HepG2 (cell line): Measurements from ENCODE around the gene NDOR1. TPM values are rescaled to one million over a fixed set of nuclear protein-coding genes. Genes with fewer than 3 reads are reported as not detected.

Source experiments
- BHLHE40 ChIP-seq: IDR thresholded peaks from 2 replicates; pipeline ENCODE4 v1.6.1; 2011; ENCODE audit warnings: low read length, improper control_type of control experiment
- CBX5 ChIP-seq: sonication (generic); formaldehyde crosslinking; IDR thresholded peaks from 2 replicates; pipeline ENCODE4 v1.4.0; 2020; ENCODE audit warnings: missing genetic modification reagents, borderline replicate concordance
- CEBPB ChIP-seq: IDR thresholded peaks from 2 replicates; pipeline ENCODE4 v1.6.1; 2011; ENCODE audit warnings: low read depth, low read length, improper control_type of control experiment, borderline replicate concordance
- FOXA3 ChIP-seq: IDR thresholded peaks from 2 replicates; pipeline ENCODE4 v1.6.1; 2016; ENCODE audit warnings: missing genetic modification reagents, missing compliant biosample characterization
- HNRNPK ChIP-seq: fragments of 200-400 bp; formaldehyde crosslinking; IDR thresholded peaks from 2 replicates; pipeline ENCODE4 v1.6.1; 2018; ENCODE audit warnings: low read length, low read depth, moderate library complexity, mild to moderate bottlenecking; ENCODE audit not compliant: poor library complexity, severe bottlenecking
- KDM5B ChIP-seq: sonication (generic); formaldehyde crosslinking; IDR thresholded peaks from 2 replicates; pipeline ENCODE4 v1.4.0; 2020; ENCODE audit warnings: missing genetic modification reagents, mild to moderate bottlenecking, borderline replicate concordance
- PCBP1 ChIP-seq: fragments of 200-400 bp; formaldehyde crosslinking; IDR thresholded peaks from 2 replicates; pipeline ENCODE4 v1.6.1; 2017; ENCODE audit warnings: mild to moderate bottlenecking, low read depth, low read length, borderline replicate concordance
- SKI ChIP-seq: fragments of 450-650 bp; IDR thresholded peaks from one replicate; pipeline ENCODE4 v1.6.1; 2018; ENCODE audit warnings: mild to moderate bottlenecking; ENCODE audit not compliant: partially characterized antibody
- SKIL ChIP-seq: sonication (generic); formaldehyde crosslinking; IDR thresholded peaks from 2 replicates; pipeline ENCODE4 v1.8.0; 2022; ENCODE audit warnings: missing genetic modification reagents, mild to moderate bottlenecking, moderate library complexity, borderline replicate concordance
- SNAI1 ChIP-seq: sonication (generic); formaldehyde crosslinking; IDR thresholded peaks from 2 replicates; pipeline ENCODE4 v1.5.0; 2020; ENCODE audit warnings: mild to moderate bottlenecking, missing genetic modification reagents, borderline replicate concordance
- SOX5 ChIP-seq: IDR thresholded peaks from 2 replicates; pipeline ENCODE4 v1.6.1; 2016; ENCODE audit warnings: borderline replicate concordance
- SRF ChIP-seq: IDR thresholded peaks from 2 replicates; pipeline ENCODE4 v1.6.1; 2011; ENCODE audit warnings: mild to moderate bottlenecking, low read depth, low read length, moderate library complexity
- TBL1XR1 ChIP-seq: fragments of 150-350 bp; IDR thresholded peaks from 2 replicates; pipeline ENCODE4 v1.6.1; 2014; ENCODE audit warnings: borderline replicate concordance, low read length; ENCODE audit not compliant: partially characterized antibody
- TSC22D2 ChIP-seq: sonication (generic); formaldehyde crosslinking; IDR thresholded peaks from 2 replicates; pipeline ENCODE4 v1.5.1; 2020; ENCODE audit warnings: missing genetic modification reagents, mild to moderate bottlenecking, borderline replicate concordance
- ZBTB43 ChIP-seq: sonication (generic); formaldehyde crosslinking; conservative IDR thresholded peaks from 2 replicates; pipeline ENCODE4 v1.4.0; 2020; ENCODE audit warnings: missing genetic modification reagents
- ZEB1 ChIP-seq: IDR thresholded peaks from 2 replicates; pipeline ENCODE4 v1.6.1; 2012; ENCODE audit warnings: mild to moderate bottlenecking, low read depth, inconsistent platforms; ENCODE audit not compliant: insufficient replicate concordance
- ZNF234 ChIP-seq: sonication (generic); formaldehyde crosslinking; conservative IDR thresholded peaks from 2 replicates; pipeline ENCODE4 v1.5.1; 2020; ENCODE audit warnings: mild to moderate bottlenecking, missing genetic modification reagents
- ZNF251 ChIP-seq: sonication (generic); formaldehyde crosslinking; IDR thresholded peaks from 2 replicates; pipeline ENCODE4 v1.9.0; 2021; ENCODE audit warnings: mild to moderate bottlenecking, missing genetic modification reagents
- ZNF382 ChIP-seq: sonication (generic); formaldehyde crosslinking; IDR thresholded peaks from 2 replicates; pipeline ENCODE4 v1.5.0; 2020; ENCODE audit warnings: missing genetic modification reagents, mild to moderate bottlenecking, borderline replicate concordance
- ZNF414 ChIP-seq: sonication (generic); formaldehyde crosslinking; IDR thresholded peaks from 2 replicates; pipeline ENCODE4 v1.5.0; 2020; ENCODE audit warnings: missing genetic modification reagents
- ZNF572 ChIP-seq: sonication (generic); formaldehyde crosslinking; IDR thresholded peaks from 2 replicates; pipeline ENCODE4 v1.5.1; 2020; ENCODE audit warnings: mild to moderate bottlenecking, missing genetic modification reagents
- ZNF691 ChIP-seq: sonication (generic); formaldehyde crosslinking; IDR thresholded peaks from 2 replicates; pipeline ENCODE4 v1.4.0; 2020; ENCODE audit warnings: missing genetic modification reagents, low read depth, mild to moderate bottlenecking, borderline replicate concordance
- ZNF772 ChIP-seq: sonication (generic); formaldehyde crosslinking; IDR thresholded peaks from 2 replicates; pipeline ENCODE4 v1.5.0; 2020; ENCODE audit warnings: mild to moderate bottlenecking, missing genetic modification reagents
- ZNF781 ChIP-seq: sonication (generic); formaldehyde crosslinking; IDR thresholded peaks from 2 replicates; pipeline ENCODE4 v1.5.1; 2020; ENCODE audit warnings: borderline replicate concordance, mild to moderate bottlenecking, missing genetic modification reagents; ENCODE audit errors: not compliant biosample characterization
- ZNF879 ChIP-seq: sonication (generic); formaldehyde crosslinking; IDR thresholded peaks from 2 replicates; pipeline ENCODE4 v1.8.1; 2023; ENCODE audit warnings: missing genetic modification reagents
- polyA plus RNA-seq, 8 experiments: library from polyadenylated mRNA; depleted of rRNA in 3 of 8; stranded (reverse) in 7 of 8; unstranded in 1 of 8; fragments of >200 nt; fragmentation: Illumina TruSeq in 4 of 8; extraction: Trizol in 4 of 8; gene quantifications; 2 replicates each; pipeline versions ENCODE4 v1.2.1 to v1.2.3, GENCODE V29; 2011 to 2016; ENCODE audit warnings: low read depth in 4 of 8, missing spikeins in 1 of 8, mixed read lengths in 1 of 8; ENCODE audit not compliant: insufficient read depth in 1 of 8
- total RNA-seq, 5 experiments: library from RNA; depleted of rRNA; stranded (reverse); fragments of >200 nt; fragmentation: Illumina TruSeq; extraction: Trizol; gene quantifications; 2 replicates each; pipeline ENCODE4 v1.2.3, GENCODE V29; 2016; ENCODE audit warnings: low read depth in 1 of 5

The NDOR1 gene
- total and polyA plus RNA-seq, 2 of the 13 experiments (the other 11 are each of a cell fraction or from before 2014, with no cell fraction given), result 3.6 to 8.7 TPM

- TF ChIP-seq ZNF414 (CRISPR knock-in tag), result no peak; the same call in none of the 2 replicates
- no peak for TF ChIP-seq ZNF781
- peak; percentile 51 for TF ChIP-seq BHLHE40
- TF ChIP-seq ZEB1, result no peak
- TF ChIP-seq ZNF879 (CRISPR knock-in tag), result peak; percentile 75; the same call in 1 of the 2 replicates
- 0 out of 2 replicates have a peak, but pooled peaks have one; percentile 44 for TF ChIP-seq ZNF234 (CRISPR knock-in tag)
- peak; percentile 62; the same call in 1 of the 2 replicates for TF ChIP-seq SNAI1 (CRISPR knock-in tag)
- TF ChIP-seq SKI, result peak; percentile 86
- TF ChIP-seq ZNF691 (CRISPR knock-in tag), result 0 out of 2 replicates have a peak, but pooled peaks have one; percentile 69
- peak; percentile 71; the same call in 1 of the 2 replicates for TF ChIP-seq TSC22D2
- no peak for TF ChIP-seq SRF
- no peak for TF ChIP-seq ZBTB43
- TF ChIP-seq SKIL (CRISPR knock-in tag), result peak; percentile 89
- TF ChIP-seq TBL1XR1, result no peak
- TF ChIP-seq HNRNPK, result peak; percentile 50
- TF ChIP-seq KDM5B (CRISPR knock-in tag), result peak; percentile 51; the same call in 1 of the 2 replicates
- no peak for TF ChIP-seq CEBPB
- TF ChIP-seq FOXA3 (CRISPR knock-in tag), result peak; percentile 71
- TF ChIP-seq PCBP1, result no peak
- no peak; the same call in 1 of the 2 replicates for TF ChIP-seq ZNF251
- TF ChIP-seq ZNF382, result no peak
- peak; percentile 68; the same call in 1 of the 2 replicates for TF ChIP-seq SOX5 (CRISPR knock-in tag)
- peak; percentile 29; the same call in 1 of the 2 replicates for TF ChIP-seq CBX5
- TF ChIP-seq ZNF772 (CRISPR knock-in tag), result no peak
- TF ChIP-seq ZNF572 (CRISPR knock-in tag), result no peak; the same call in 1 of the 2 replicates
Measured at GRCh38 chr9:137236238-137236935, 30.9 kb downstream of the NDOR1 start (continued).
